HEK293T (cell line): ENCODE measurements around the gene TOP3B.

ENCODE experiments used
- ARNT ChIP-seq: fragments of 450-650 bp; IDR thresholded peaks from 2 replicates; pipeline ENCODE4 v1.6.1; 2017; ENCODE audit warnings: mild to moderate bottlenecking
- BHLHE40 ChIP-seq: fragments of 450-650 bp; IDR thresholded peaks from 2 replicates; pipeline ENCODE4 v1.6.1; 2016; ENCODE audit warnings: mild to moderate bottlenecking, moderate library complexity, borderline replicate concordance
- ELF4 ChIP-seq: fragments of 450-650 bp; IDR thresholded peaks from 2 replicates; pipeline ENCODE4 v1.6.1; 2017; ENCODE audit warnings: antibody characterized with exemption
- FOXM1 ChIP-seq: fragments of 450-650 bp; IDR thresholded peaks from 2 replicates; pipeline ENCODE4 v1.6.1; 2017; ENCODE audit warnings: mild to moderate bottlenecking, borderline replicate concordance
- LEF1 ChIP-seq: fragments of 450-650 bp; IDR thresholded peaks from 2 replicates; pipeline ENCODE4 v1.6.1; 2017; ENCODE audit warnings: mild to moderate bottlenecking, borderline replicate concordance
- NFRKB ChIP-seq: fragments of 450-650 bp; IDR thresholded peaks from 2 replicates; pipeline ENCODE4 v1.6.1; 2016; ENCODE audit warnings: mild to moderate bottlenecking, moderate library complexity
- SP1 ChIP-seq: fragments of 450-650 bp; IDR thresholded peaks from 2 replicates; pipeline ENCODE4 v1.6.1; 2017
- SUZ12 ChIP-seq: fragments of 450-650 bp; IDR thresholded peaks from 2 replicates; pipeline ENCODE4 v1.6.1; 2016; ENCODE audit warnings: mild to moderate bottlenecking
- TARDBP ChIP-seq: fragments of 450-650 bp; IDR thresholded peaks from 2 replicates; pipeline ENCODE4 v1.6.1; 2016

GRCh38 chr22:22025320-22026156 is 43.0 kb upstream of the TOP3B start:
- TF ChIP-seq BHLHE40, result no peak
- no peak for TF ChIP-seq ELF4
- TF ChIP-seq NFRKB, result no peak
- no peak for TF ChIP-seq SP1
- no peak for TF ChIP-seq FOXM1
- TF ChIP-seq SUZ12, result no peak
- no peak for TF ChIP-seq ARNT
- no peak for TF ChIP-seq TARDBP
- no peak for TF ChIP-seq LEF1
